ENCODE data around the gene IL6.

Gene IL6

GRCh38 chr7:22697876-22698606 is 29.0 kb upstream of the IL6 start:
- Histone ChIP-seq H3K27ac (ENCODE audit: low read depth, low read length, poor library complexity, severe bottlenecking) (no peak overlapping the region), H2AFZ (ENCODE audit: low read length) (no peak overlapping the region), H3K9me3 (ENCODE audit: low read length) (no peaks in the 10 kb centered on the region), H3F3A (ENCODE audit: insufficient read depth, low read length) (no peaks in the 10 kb centered on the region), H3K79me2 (ENCODE audit: insufficient read depth, low read length) (no peaks in the 10 kb centered on the region), H3K27me3 (ENCODE audit: insufficient read depth, low read length) (no peaks in the 10 kb centered on the region), H3K4me1 (ENCODE audit: insufficient read depth, low read length, severe bottlenecking) (no peaks in the 10 kb centered on the region), H3K4me2 (ENCODE audit: low read length) (no peak overlapping the region), H3K36me3 (ENCODE audit: insufficient read depth, low read length) (no peaks in the 10 kb centered on the region), H3K9ac (ENCODE audit: low read length) (no peak overlapping the region), H4K20me1 (ENCODE audit: insufficient read depth, low read length) (no peaks in the 10 kb centered on the region), H3K9me2 (ENCODE audit: low read depth, low read length) (no peaks in the 10 kb centered on the region), H3K4me3 (ENCODE audit: low read depth, low read length, poor library complexity, severe bottlenecking) (no peak overlapping the region)
- TF ChIP-seq, protein P1, sequence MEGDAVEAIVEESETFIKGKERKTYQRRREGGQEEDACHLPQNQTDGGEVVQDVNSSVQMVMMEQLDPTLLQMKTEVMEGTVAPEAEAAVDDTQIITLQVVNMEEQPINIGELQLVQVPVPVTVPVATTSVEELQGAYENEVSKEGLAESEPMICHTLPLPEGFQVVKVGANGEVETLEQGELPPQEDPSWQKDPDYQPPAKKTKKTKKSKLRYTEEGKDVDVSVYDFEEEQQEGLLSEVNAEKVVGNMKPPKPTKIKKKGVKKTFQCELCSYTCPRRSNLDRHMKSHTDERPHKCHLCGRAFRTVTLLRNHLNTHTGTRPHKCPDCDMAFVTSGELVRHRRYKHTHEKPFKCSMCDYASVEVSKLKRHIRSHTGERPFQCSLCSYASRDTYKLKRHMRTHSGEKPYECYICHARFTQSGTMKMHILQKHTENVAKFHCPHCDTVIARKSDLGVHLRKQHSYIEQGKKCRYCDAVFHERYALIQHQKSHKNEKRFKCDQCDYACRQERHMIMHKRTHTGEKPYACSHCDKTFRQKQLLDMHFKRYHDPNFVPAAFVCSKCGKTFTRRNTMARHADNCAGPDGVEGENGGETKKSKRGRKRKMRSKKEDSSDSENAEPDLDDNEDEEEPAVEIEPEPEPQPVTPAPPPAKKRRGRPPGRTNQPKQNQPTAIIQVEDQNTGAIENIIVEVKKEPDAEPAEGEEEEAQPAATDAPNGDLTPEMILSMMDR (IDR thresholded peaks at IDR 0.05; ENCODE audit: low read length) = no peak
- no peak for TF ChIP-seq EZH2 (IDR thresholded peaks at IDR 0.05; ENCODE audit: borderline replicate concordance, low read length)

GRCh38 chr7:22698767-22699166 is 28.2 kb upstream of the IL6 start:
- no peaks in the 10 kb centered on the region for H3K36me3 ChIP-seq (ENCODE audit: insufficient read depth, low read length)

DNA sequence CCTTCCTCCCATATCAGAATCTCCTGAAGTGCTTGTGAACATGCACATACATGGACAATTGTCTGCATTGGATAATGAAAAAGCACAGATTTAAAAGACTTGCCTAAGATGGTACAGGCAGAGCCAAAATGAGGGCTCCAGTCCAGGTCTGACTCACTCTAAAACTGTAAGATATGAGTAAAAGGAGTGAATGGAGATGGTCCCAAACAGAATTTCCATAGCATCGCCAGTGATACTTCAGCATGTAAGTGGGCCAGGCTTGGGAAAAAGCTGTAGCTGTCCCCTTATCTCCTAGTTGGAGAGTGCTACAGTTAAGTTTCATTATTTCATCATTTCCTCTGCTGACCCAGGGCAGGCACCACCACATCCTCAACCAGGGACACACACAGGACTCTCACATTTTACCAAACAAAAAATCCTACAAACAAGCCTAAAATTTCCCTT is 26.4 kb upstream of the IL6 start:
- Histone ChIP-seq H3K27ac (ENCODE audit: low read depth, low read length, poor library complexity, severe bottlenecking) (no peak overlapping the region), H3K9me3 (ENCODE audit: low read length) (no peaks in the 10 kb centered on the region), H3K4me2 (ENCODE audit: low read length) (no peak overlapping the region), H3K36me3 (ENCODE audit: insufficient read depth, low read length) (no peaks in the 10 kb centered on the region), H3K4me3 (ENCODE audit: low read depth, low read length, poor library complexity, severe bottlenecking) (no peak overlapping the region), H3K4me1 (ENCODE audit: insufficient read depth, low read length, severe bottlenecking) (no peaks in the 10 kb centered on the region), H3K9ac (ENCODE audit: low read length) (no peak overlapping the region), H3F3A (ENCODE audit: insufficient read depth, low read length) (no peaks in the 10 kb centered on the region), H3K27me3 (ENCODE audit: insufficient read depth, low read length) (no peaks in the 10 kb centered on the region), H3K79me2 (ENCODE audit: insufficient read depth, low read length) (no peaks in the 10 kb centered on the region), H4K20me1 (ENCODE audit: insufficient read depth, low read length) (no peaks in the 10 kb centered on the region), H3K9me2 (ENCODE audit: low read depth, low read length) (no peaks in the 10 kb centered on the region), H2AFZ (ENCODE audit: low read length) (no peak overlapping the region)
- TF ChIP-seq, protein P1 (IDR thresholded peaks at IDR 0.05; ENCODE audit: low read length) = no peak
- no peak for TF ChIP-seq EZH2 (IDR thresholded peaks at IDR 0.05; ENCODE audit: borderline replicate concordance, low read length)

More at GRCh38 chr7:22698767-22699166, 28.2 kb upstream of the IL6 start:
- Histone ChIP-seq H3K27me3 (ENCODE audit: insufficient read depth, low read length) (no peaks in the 10 kb centered on the region), H2AFZ (ENCODE audit: low read length) (no peak overlapping the region), H3K79me2 (ENCODE audit: insufficient read depth, low read length) (no peaks in the 10 kb centered on the region), H4K20me1 (ENCODE audit: insufficient read depth, low read length) (no peaks in the 10 kb centered on the region), H3K4me1 (ENCODE audit: insufficient read depth, low read length, severe bottlenecking) (no peaks in the 10 kb centered on the region), H3K4me3 (ENCODE audit: low read depth, low read length, poor library complexity, severe bottlenecking) (no peak overlapping the region), H3K9ac (ENCODE audit: low read length) (no peak overlapping the region), H3K9me2 (ENCODE audit: low read depth, low read length) (no peaks in the 10 kb centered on the region), H3F3A (ENCODE audit: insufficient read depth, low read length) (no peaks in the 10 kb centered on the region), H3K27ac (ENCODE audit: low read depth, low read length, poor library complexity, severe bottlenecking) (no peak overlapping the region), H3K4me2 (ENCODE audit: low read length) (no peak overlapping the region), H3K9me3 (ENCODE audit: low read length) (no peaks in the 10 kb centered on the region)
- TF ChIP-seq EZH2 (IDR thresholded peaks at IDR 0.05; ENCODE audit: borderline replicate concordance, low read length) = no peak
- TF ChIP-seq, protein P1 (IDR thresholded peaks at IDR 0.05; ENCODE audit: low read length) = no peak

Measured in OCI-LY1 (cell line).